Liver (tissue), 9 donors: Measurements from ENCODE around the gene SEC14L3. TPM values are rescaled to one million over a fixed set of nuclear protein-coding genes. Genes with fewer than 3 reads are reported as not detected.

Source experiments
- DNase-seq: peaks from one replicate; pipeline ENCODE4 v3.0.0-alpha.2; 2017; ENCODE audit warnings: low spot score
- H3K27ac ChIP-seq, 2 donors: one replicate each; pipeline ENCODE4 v1.7.0; 2013; ENCODE audit warnings: inconsistent platforms in 2 of 2, low read length in 2 of 2, control low read depth in 1 of 2, low read depth in 1 of 2, mild to moderate bottlenecking in 1 of 2
- H3K27me3 ChIP-seq, 4 donors: one replicate each; pipeline versions ENCODE4 v1.6.1 to v1.7.0; 2013; ENCODE audit warnings: low read length in 3 of 4, inconsistent platforms in 1 of 4, mild to moderate bottlenecking in 1 of 4, moderate library complexity in 1 of 4; ENCODE audit not compliant: control insufficient read depth in 4 of 4, insufficient read depth in 4 of 4
- H3K36me3 ChIP-seq, 4 donors: one replicate each; pipeline versions ENCODE4 v1.6.1 to v1.7.0; 2013; ENCODE audit warnings: low read length in 3 of 4, mild to moderate bottlenecking in 3 of 4, low read depth in 1 of 4, moderate library complexity in 1 of 4; ENCODE audit not compliant: control insufficient read depth in 4 of 4, insufficient read depth in 3 of 4
- H3K4me1 ChIP-seq, 4 donors: one replicate each; pipeline versions ENCODE4 v1.6.1 to v1.7.0; 2013; ENCODE audit warnings: low read length in 3 of 4, mild to moderate bottlenecking in 3 of 4, moderate library complexity in 1 of 4; ENCODE audit not compliant: control insufficient read depth in 4 of 4, insufficient read depth in 4 of 4
- H3K4me3 ChIP-seq, 3 donors: one replicate each; pipeline versions ENCODE4 v1.6.1 to v1.7.0; 2013; ENCODE audit warnings: low read length in 3 of 3, control low read depth in 1 of 3, low read depth in 1 of 3, mild to moderate bottlenecking in 1 of 3
- H3K9ac ChIP-seq, 2 donors: one replicate each; pipeline ENCODE4 v1.7.0; 2013; ENCODE audit warnings: low read length in 2 of 2, mild to moderate bottlenecking in 2 of 2, moderate library complexity in 2 of 2, control low read depth in 1 of 2, low read depth in 1 of 2
- H3K9me3 ChIP-seq, 4 donors: one replicate each; pipeline versions ENCODE4 v1.6.1 to v1.7.0; 2013; ENCODE audit warnings: low read length in 3 of 4; ENCODE audit not compliant: control insufficient read depth in 4 of 4
- ATF3 ChIP-seq: IDR thresholded peaks from 2 replicates; pipeline ENCODE4 v1.6.1; 2016; ENCODE audit warnings: antibody characterized with exemption
- CTCF ChIP-seq: fragments of 150-350 bp; IDR thresholded peaks from 2 replicates; pipeline ENCODE4 v1.5.1; 2017; ENCODE audit warnings: improper control_type of control experiment, low read depth, low read length; ENCODE audit not compliant: missing input control
- EGR1 ChIP-seq, 2 donors: IDR thresholded peaks; 2 replicates each; pipeline ENCODE4 v1.6.1; 2016 to 2018; ENCODE audit warnings: antibody characterized with exemption in 2 of 2, low read depth in 2 of 2
- FOXA1 ChIP-seq: IDR thresholded peaks from 2 replicates; pipeline ENCODE4 v1.6.1; 2016; ENCODE audit warnings: antibody characterized with exemption
- FOXA2 ChIP-seq: IDR thresholded peaks from 2 replicates; pipeline ENCODE4 v1.6.1; 2016; ENCODE audit warnings: antibody characterized with exemption
- GABPA ChIP-seq, 2 donors: IDR thresholded peaks in 1 of 2; conservative IDR thresholded peaks in 1 of 2; 2 replicates each; pipeline ENCODE4 v1.6.1; 2016; ENCODE audit warnings: antibody characterized with exemption in 2 of 2, mild to moderate bottlenecking in 1 of 2, moderate library complexity in 1 of 2
- HNF4A ChIP-seq, 2 donors: conservative IDR thresholded peaks; 2 replicates each; pipeline ENCODE4 v1.6.1; 2016; ENCODE audit warnings: antibody characterized with exemption in 2 of 2, mild to moderate bottlenecking in 2 of 2
- HNF4G ChIP-seq: IDR thresholded peaks from 2 replicates; pipeline ENCODE4 v1.6.1; 2016; ENCODE audit warnings: antibody characterized with exemption
- MAX ChIP-seq: IDR thresholded peaks from 2 replicates; pipeline ENCODE4 v1.6.1; 2016; ENCODE audit warnings: antibody characterized with exemption
- NR2F2 ChIP-seq: IDR thresholded peaks from 2 replicates; pipeline ENCODE4 v1.6.1; 2016; ENCODE audit warnings: antibody characterized with exemption
- RAD21 ChIP-seq, 2 donors: IDR thresholded peaks; 2 replicates each; pipeline ENCODE4 v1.6.1; 2016; ENCODE audit warnings: antibody characterized with exemption in 2 of 2, mild to moderate bottlenecking in 2 of 2
- RXRA ChIP-seq, 2 donors: IDR thresholded peaks; 2 replicates each; pipeline ENCODE4 v1.6.1; 2017 to 2018; ENCODE audit warnings: antibody characterized with exemption in 2 of 2, mild to moderate bottlenecking in 1 of 2
- SP1 ChIP-seq: IDR thresholded peaks from 2 replicates; pipeline ENCODE4 v1.6.1; 2018; ENCODE audit warnings: antibody characterized with exemption, mild to moderate bottlenecking
- TAF1 ChIP-seq: conservative IDR thresholded peaks from 2 replicates; pipeline ENCODE4 v1.6.1; 2016; ENCODE audit warnings: antibody characterized with exemption, mild to moderate bottlenecking
- YY1 ChIP-seq: IDR thresholded peaks from 2 replicates; pipeline ENCODE4 v1.6.1; 2016; ENCODE audit warnings: antibody characterized with exemption, mild to moderate bottlenecking
- ZBTB33 ChIP-seq: IDR thresholded peaks from 2 replicates; pipeline ENCODE4 v1.6.1; 2016; ENCODE audit warnings: antibody characterized with exemption
- WGBS: extraction: QIAGEN DNeasy Blood & Tissue Kit; methylation state at CpG from one replicate; pipeline ENCODE4 v1.1.7; 2013; 5-methylcytosine and 5-hydroxymethylcytosine counted together
- polyA plus RNA-seq, 2 donors: library from polyadenylated mRNA; stranded (reverse) in 1 of 2; unstranded in 1 of 2; fragments of 200-250 nt in 1 of 2; fragments of >200 nt in 1 of 2; fragmentation: Nextera tagmentation in 1 of 2; extraction: Ambion mirVana in 1 of 2; gene quantifications; one replicate each; pipeline versions ENCODE4 v1.2.1 to v1.2.3, GENCODE V29; 2013 to 2015
- total RNA-seq, 2 donors: library from RNA; depleted of rRNA; stranded (reverse); fragments of >200 nt; gene quantifications; one replicate each; pipeline ENCODE4 v1.2.3, GENCODE V29; 2014
- donor health status: healthy.
- donor health status: healthy.
- donor health status: healthy.
- donor health status: healthy.
- donor health status: healthy.

SEC14L3 gene
- total and polyA plus RNA-seq, 4 donors = 0.32 to 0.33 TPM; not detected in 2

- TF ChIP-seq HNF4A (conservative IDR thresholded peaks at IDR 0.05) (peak; percentile 94 to 96), HNF4G (peak; percentile 91), ATF3 (no peak), RAD21 (IDR thresholded peaks at IDR 0.05) (peak in 1 of 2 donors; percentile 7), ZBTB33 (no peak)
These were observed 39.3 kb downstream of the SEC14L3 start (continued) for GRCh38 chr22:30432520-30432919.

GRCh38 chr22:30432096-30432495 lies 39.7 kb downstream of the SEC14L3 start:
- no peaks in the 10 kb centered on the region for H3K9me3 ChIP-seq
- no peak for DNase-seq
- H3K36me3 ChIP-seq = peaks cover 0 to 4% (median 0%) of the 10 kb centered on the region in 4 donors
- no peak overlapping the region for H3K4me3 ChIP-seq
- no peak overlapping the region for H3K27ac ChIP-seq
- H3K4me1 ChIP-seq = peaks cover 4 to 28% (median 18%) of the 10 kb centered on the region in 4 donors
- no peaks in the 10 kb centered on the region for H3K27me3 ChIP-seq
- TF ChIP-seq TAF1 = no peak
- H3K9ac ChIP-seq = no peak overlapping the region
- WGBS = 86% methylated on average over 4 of the region's 4 CpGs

- no peak overlapping the region for H3K27ac ChIP-seq
- no peak overlapping the region for H3K9ac ChIP-seq
- DNase-seq = no peak
- H3K9me3 ChIP-seq = no peaks in the 10 kb centered on the region
- peaks cover 0 to 5% (median 0%) of the 10 kb centered on the region in 4 donors for H3K36me3 ChIP-seq
- 92% methylated on average over 4 of the region's 4 CpGs for WGBS
- no peaks in the 10 kb centered on the region for H3K27me3 ChIP-seq
- TF ChIP-seq CTCF (no peak), HNF4G (no peak), SP1 (no peak), TAF1 (no peak), YY1 (no peak), EGR1 (IDR thresholded peaks at IDR 0.05; ENCODE audit: low read depth in 2 of 2) (no peak), GABPA (IDR thresholded peaks at IDR 0.05 in 1 of 2, conservative IDR thresholded peaks at IDR 0.05 in 1 of 2) (no peak), ZBTB33 (no peak), FOXA1 (no peak), RXRA (IDR thresholded peaks at IDR 0.05) (no peak), MAX (no peak), FOXA2 (no peak), NR2F2 (no peak)
- H3K4me3 ChIP-seq = no peak overlapping the region
- H3K4me1 ChIP-seq = peaks cover 4 to 33% (median 23%) of the 10 kb centered on the region in 4 donors
These were observed 40.9 kb downstream of the SEC14L3 start for GRCh38 chr22:30430933-30431332.
